ENCODE data around the gene APOL4.
"Not testable (repeated sequence)": the region's sequence is repeated elsewhere in the genome, so short reads cannot be mapped to it uniquely, and the experiment has no call there.

Gene APOL4

DNA sequence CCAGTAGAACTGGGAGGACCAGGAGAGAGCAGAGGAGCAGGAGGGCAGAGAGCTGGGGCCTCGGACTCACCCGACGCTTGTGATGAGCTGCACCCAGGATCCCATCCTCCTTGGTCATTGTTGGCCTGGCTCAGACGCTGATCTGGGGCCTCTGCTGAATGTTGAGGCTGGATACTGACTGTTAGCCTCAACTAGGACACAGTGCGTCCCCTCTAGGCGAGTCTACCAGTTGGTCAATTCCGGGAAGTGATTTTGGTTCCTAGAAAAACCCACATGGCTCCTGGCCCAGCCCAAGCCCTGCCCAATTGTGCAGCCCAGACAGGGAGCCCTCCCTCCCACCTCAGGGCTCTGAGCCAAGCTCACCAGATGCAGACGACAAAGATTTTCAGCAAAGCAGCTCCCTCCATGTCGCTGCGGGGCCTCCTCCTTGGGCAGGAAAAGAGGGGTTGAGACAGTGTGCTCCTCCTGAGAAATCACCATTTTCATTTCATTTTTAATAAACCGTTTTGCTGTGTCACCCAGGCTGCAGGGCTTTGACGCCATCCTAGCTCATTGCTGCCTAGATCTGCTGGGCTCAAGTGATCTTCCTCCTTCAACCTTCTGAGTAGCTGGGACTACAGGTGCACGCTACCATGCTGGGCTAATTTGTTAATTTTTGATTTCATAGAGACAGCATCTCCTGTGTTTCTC lies at the start of gene APOL4:
TSS of gene APOL4 (minus strand) at position 180 of the 690 bp plus-strand sequence. CDS start at position 105, 75 bp downstream.
- no peak for DNase-seq

- DNase-seq: not testable (repeated sequence)
These were observed 48.8 kb upstream of the APOL4 start for GRCh38 chr22:36250292-36250960.

DNA sequence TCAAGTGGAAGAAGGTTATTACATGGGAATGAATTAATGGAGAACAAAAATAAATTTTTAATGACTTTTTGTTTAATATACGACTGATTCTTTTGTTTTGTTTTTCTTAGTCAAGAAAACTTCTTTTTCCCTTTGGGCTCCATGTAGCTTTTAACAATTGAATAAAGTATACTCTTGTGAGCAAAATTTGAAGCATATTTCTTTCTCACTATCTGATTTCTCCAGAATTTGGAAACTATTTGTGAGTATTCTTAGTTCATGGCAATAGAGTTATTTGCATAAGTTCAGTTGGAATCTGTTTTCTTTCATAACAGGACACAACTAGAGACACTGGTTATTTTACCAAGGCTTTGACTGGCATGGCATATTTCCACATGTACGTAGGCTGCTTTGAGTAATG lies 47.6 kb upstream of the APOL4 start:
- no peak for DNase-seq

- no peak for DNase-seq
These were observed 46.3 kb upstream of the APOL4 start for GRCh38 chr22:36247955-36248354.

- no peak for DNase-seq
These were observed 45.1 kb upstream of the APOL4 start for GRCh38 chr22:36246718-36247117.

GRCh38 chr22:36245805-36246356 lies 44.3 kb upstream of the APOL4 start:
- DNase-seq: no peak

GRCh38 chr22:36244522-36245391 lies 43.1 kb upstream of the APOL4 start:
- DNase-seq: no peak

DNA sequence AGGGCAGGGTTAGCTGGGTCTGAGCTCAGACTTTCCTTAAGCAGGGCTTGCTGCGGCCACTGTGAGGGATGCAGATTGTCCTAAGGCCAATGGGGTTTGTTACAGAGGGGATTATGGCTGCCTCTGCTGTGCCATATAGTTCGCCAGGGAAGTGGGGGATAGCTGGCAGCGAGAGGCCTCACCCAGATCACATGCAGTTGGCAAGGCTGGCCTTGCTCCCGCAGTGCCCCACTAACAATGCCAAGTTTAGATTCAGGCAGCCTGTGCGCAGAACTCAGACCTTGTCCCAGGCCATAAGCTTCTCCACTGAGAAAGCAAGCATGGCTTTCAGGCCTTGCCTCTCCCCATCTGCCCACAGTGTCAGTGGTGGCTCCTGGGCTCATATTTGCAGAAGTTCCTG lies 42.4 kb upstream of the APOL4 start:
- no peak for DNase-seq

DNA sequence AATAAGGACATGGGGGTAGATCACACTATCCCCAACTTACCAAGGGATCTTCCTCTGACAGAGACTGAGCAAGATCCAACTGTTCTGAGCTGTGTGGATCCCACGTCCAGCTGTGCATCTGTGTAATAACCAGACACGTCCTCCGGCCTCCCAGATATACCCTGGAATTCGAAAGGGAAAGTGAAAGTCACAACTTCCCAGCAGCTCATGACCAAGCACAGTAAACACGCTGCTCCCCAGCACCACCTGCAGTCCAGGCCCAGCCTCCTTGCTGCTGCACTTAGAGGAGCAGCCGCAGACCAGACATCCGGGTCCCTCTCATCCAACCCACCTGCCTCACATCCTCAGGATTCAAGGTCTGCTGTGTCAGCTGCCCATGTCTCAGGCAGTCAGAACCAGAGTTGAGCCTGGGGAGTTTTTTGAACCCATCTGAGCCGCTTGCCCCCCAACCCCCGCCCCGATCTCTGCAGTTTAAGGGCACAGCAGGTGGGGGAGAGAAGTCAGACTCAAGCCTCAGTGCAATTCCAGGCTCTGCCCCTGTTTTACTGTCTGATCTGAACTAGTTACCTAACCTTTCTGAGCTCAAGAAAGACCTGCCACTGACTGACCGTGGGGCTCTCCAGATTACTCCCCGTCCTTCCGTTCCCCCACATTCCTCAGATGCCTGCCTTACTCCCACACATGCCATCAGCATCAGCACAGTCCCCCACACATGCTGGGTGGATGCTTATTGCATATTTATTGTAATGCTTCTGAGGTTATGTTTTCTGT lies 38.0 kb upstream of the APOL4 start, which contains the start of gene APOL2:
TSS of gene APOL2 (minus strand) at position 127 of the 771 bp plus-strand sequence. CDS start 6,365 bp downstream, outside the sequence.
- DNase-seq: peak; percentile 92

DNA sequence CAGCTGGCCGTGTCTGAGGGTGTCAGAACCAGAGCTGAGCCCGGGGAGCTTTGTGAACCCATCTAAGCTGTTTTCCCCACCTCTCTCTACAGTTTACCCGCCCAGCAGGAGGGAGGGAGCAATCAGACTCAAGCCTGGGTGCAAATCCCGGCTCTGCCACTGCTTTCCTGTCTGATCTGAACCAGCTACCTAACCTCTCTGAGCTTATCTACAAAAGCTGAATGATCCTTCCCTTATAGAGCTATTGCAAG lies 37.5 kb upstream of the APOL4 start:
- no peak for DNase-seq

- DNase-seq: no peak
These were observed 37.0 kb upstream of the APOL4 start for GRCh38 chr22:36238373-36239149.

GRCh38 chr22:36237462-36238372 lies 36.1 kb upstream of the APOL4 start:
- DNase-seq: no peak

DNA sequence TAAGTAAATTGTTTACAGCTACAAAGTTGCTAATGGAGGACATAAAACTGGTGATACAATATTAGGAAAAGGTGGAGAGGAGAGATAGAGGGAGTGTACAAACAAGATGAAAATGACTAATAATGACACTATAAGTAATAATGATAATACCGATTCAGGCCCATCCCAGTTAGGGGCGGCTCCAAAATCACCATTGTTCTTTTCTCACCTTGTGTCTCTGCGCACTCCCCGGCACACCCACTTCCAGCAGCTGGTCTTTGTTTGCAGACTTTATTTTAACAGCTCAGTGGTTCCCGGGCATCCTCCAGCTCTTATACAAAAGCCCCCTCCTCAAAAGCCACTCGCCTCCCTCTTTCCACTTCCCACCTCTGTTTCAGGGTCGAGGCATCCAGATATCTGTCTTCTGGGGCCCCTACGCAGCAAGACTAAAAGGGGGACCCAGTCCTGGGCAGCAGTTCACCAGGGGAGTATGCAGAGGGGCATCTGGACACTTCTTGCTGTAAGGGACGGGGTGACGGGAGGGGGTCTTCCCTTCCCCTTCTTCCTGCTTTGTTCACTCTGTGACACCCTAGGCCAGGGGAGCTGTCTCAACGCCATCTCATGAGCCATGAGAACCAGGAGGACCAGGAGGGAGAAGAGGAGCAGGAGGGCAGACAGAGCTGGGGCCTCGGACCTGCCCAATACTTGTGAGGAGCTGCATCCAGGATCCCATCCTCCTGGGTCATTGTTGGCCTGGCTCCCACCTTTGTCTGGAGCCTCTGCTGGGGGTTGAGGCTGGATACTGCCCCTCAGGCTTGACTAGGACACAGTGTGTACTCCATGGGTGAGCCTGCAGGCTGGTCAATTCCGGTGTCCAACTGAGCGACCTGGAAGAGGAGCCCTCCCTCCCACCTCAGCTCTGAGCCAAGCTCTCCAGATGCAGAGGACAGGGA lies 35.0 kb upstream of the APOL4 start:
- DNase-seq: no peak

DNA sequence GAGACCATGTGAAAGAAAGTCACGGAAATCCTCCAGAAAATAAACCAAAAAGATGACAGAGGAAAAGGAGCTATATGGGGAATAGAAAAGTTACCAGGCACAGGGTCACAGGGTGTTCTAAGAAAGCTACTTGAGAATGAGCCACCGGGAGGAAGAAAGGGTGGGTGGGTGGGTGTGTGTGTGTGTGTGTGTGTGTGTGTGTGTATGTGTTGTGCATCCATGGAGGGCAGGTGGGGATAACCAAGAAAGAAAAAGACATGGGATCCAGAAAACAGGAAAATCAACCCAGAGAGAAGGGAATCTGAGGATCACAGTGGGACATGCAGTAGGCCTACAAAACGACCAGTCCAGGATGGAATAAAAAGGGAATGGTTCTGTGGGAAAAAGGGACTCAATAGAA lies 34.0 kb upstream of the APOL4 start:
- no peak for DNase-seq

DNA sequence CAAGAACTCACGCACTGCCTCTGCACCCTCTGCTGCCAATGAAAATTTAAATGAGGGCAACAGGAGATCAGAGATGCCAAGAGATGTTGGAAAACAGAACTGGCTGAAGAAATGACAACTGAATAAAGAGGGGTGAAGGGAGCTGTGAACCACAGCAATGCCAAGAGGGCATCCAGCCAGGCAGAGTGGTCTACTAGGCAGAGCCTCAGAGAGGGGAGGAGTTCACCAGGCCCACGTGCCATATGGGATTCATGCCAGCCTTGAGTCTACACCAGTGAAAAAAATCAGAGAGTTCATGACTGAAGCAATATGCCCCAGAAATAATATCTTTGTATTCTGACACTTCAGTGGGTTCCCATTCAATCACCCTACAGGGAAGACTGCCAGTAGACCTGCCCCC lies 33.3 kb upstream of the APOL4 start:
- DNase-seq: no peak

DNA sequence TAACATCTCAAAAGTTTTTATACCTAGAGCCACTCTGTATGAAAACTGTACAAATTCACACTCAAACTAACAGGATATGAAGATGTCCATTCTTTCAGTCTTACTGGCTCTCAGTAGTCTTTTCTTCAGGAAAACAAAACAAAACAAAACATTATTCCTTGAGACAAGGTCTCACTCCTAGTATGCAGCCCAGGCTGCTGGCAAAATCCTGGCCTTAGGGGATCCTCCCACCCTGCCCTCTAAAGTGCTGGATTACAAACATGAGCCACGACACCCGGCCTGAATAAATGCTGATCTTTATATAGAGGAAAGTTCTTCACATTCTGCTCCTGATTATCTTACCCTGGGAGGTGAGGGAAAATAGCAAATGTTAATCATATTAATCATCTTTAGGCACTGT lies 32.6 kb upstream of the APOL4 start:
- DNase-seq: no peak

DNA sequence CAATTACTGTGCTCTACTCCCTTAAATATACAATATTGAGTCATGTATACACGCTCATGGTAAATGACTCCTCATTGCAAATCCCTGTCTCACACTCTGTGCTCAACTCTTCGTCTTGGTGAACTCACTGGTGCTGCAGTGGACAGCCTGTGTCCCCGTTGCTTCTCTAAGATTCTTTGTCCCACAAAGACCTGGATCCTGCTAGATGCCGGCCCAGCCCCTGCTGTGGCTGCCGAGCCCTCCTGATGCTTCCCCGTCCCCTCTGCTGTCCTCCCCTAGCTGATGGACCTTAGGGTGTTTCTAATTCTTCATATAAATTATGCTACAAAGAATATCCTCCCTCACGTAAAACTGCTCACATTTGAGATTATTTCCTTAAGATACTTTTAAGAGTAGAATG lies 32.2 kb upstream of the APOL4 start:
- DNase-seq: no peak

DNA sequence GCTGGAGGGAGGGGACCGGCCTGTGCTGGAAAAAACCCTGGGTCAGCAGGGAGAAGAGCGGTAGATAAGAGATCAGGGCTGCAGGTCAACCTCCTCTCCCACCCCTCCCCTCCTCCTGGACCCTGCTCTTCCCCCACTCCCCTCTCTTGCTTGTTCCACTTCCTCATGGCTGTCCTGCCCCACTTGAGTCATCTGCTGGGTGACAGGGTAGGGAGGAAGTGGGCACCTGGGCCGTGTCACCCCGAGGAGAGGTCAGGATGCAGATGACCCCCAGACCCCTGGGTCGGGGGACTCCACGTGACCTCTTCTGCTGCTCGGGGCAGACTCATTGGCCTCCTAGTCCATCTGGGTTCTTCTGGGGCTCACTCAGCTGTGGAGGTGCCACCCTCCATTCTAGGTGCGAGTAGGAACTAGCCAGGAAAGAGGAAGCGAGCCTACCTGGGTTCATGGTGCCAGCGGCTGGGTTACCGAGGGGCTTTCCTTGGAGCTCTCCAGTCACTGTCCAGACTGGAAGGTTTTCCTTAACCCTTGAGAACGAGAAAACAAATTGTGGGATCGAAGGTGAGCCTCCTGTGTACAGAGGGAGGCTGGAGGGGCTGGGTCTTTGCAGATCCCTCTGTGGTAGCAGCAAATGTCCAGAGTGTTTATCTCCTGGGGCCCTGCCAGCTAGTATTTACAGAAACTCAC lies 31.2 kb upstream of the APOL4 start:
- no peak for DNase-seq

DNA sequence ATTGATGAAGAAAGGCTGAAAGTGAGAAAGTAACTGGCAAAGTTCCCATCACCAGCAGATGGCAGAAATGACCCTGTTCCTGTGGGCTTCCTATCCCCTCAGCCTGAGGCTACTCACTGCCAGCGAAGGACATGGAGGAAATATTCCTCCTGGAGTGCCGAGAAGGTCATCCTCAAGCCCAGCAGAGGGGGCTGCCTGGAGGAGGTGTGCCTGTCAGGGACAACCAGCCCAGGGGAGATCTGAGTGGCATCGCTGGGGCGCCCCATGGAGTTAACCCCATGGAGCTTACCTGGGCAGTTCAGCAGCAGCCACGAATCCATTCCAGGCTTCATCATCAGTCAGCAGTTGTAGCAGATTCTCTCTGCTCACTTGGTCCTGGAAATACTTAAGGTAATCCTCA lies 29.4 kb upstream of the APOL4 start:
- not testable (repeated sequence) for DNase-seq

Measured in DMS153 (cell line).